NCI-H1694 treated with DMSO at 0.1 percent for 48 hours (cell line): ENCODE data around the gene PLEKHG5.
"Not testable (repeated sequence)": the region's sequence is repeated elsewhere in the genome, so short reads cannot be mapped to it uniquely, and the experiment has no call there.

Experiments
- DNase-seq: peaks from one replicate; lab custom pipeline; 2025; lab: John Stamatoyannopoulos, UW

The PLEKHG5 gene

DNA sequence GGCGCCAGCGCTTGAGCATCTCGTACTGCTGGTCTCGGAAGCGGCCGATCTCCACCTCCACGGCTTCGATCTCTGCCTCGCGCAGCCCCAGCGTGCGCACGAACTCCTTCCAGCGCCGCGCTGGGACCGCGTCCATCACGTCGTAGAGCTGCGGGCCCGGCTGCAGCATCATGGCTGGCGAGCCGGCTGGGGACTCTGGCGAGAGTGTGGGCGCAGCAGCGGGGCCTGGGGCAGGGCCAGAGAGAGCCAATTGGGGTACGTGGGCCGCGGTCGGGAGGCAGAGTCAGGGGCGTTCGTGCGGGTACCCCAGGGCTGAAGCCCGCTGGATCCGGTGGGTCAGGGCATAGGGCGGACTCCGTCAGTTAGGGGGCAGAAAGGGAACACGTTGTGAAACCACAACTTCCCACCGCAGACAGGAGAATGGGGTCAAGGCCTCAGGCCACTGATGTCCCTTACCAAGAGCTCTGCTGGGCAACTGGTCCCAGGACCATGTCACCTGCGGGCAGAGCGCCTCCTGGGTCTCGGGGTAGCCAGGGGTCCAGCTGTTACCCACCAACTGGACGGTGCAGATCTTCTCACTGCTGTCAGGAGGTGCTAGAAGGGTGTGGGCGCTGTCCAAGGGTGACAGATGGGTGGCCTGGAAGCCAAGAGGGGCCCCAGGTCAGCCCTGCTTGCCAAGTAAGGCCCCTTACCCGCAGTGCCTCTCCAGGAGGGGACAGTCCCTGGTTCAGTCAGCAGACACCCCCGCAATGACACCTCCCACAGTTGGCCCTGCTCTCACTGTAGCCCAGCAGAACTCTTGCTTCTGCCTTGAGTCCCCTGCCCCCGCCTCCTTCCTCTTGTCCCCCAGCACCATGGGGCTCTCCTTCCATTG is 29.7 kb downstream of the PLEKHG5 start:
- no peak for DNase-seq

GRCh38 chr1:6461051-6461530 is 30.4 kb downstream of the PLEKHG5 start:
- no peak for DNase-seq

- DNase-seq: no peak
Observed at GRCh38 chr1:6460301-6461050, 31.0 kb downstream of the PLEKHG5 start.

- no peak for DNase-seq
Observed at GRCh38 chr1:6459850-6460265, 31.6 kb downstream of the PLEKHG5 start.

- DNase-seq: no peak
Observed at GRCh38 chr1:6456800-6457466, 34.5 kb downstream of the PLEKHG5 start.

DNA sequence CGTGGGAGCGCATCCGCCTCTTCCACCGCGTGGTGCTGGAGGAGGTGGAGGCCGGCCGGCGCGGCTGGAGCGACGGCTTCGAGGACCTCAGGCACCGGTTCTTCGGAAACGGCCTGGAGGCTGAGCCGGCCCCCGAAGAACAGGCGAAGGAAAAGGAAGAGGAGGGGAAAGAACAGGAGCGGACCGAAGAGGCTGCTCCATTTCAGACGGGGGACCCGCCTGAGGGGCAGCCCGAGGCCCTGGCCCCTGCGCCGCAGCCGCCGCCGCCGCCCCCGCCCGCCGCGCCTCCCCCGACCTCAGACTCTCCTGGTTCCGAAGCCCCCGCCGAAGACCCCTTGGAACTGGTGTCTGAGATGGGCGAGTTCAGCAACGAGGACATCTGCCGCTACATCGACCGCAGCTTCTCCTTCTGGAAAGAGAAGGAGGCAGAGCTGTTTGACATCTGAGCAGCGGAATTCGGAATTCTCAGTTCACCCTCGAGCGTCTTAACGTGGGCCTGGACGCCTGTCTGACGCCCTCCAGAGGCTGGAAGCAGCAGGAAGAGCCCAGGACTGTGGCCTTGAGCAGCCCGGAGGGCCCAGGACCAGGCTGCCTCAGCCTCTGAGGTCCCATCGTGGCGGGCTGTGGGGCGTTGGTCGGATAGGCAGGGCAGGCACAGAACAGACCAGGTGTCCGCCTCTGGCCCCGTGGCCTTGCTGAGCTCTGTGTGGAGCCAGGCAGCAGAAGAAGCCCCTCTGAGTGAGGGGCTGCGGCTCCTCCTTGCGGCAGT is 35.5 kb downstream of the PLEKHG5 start:
- not testable (repeated sequence) for DNase-seq

GRCh38 chr1:6454856-6455751 is 36.4 kb downstream of the PLEKHG5 start:
- DNase-seq: no peak

DNA sequence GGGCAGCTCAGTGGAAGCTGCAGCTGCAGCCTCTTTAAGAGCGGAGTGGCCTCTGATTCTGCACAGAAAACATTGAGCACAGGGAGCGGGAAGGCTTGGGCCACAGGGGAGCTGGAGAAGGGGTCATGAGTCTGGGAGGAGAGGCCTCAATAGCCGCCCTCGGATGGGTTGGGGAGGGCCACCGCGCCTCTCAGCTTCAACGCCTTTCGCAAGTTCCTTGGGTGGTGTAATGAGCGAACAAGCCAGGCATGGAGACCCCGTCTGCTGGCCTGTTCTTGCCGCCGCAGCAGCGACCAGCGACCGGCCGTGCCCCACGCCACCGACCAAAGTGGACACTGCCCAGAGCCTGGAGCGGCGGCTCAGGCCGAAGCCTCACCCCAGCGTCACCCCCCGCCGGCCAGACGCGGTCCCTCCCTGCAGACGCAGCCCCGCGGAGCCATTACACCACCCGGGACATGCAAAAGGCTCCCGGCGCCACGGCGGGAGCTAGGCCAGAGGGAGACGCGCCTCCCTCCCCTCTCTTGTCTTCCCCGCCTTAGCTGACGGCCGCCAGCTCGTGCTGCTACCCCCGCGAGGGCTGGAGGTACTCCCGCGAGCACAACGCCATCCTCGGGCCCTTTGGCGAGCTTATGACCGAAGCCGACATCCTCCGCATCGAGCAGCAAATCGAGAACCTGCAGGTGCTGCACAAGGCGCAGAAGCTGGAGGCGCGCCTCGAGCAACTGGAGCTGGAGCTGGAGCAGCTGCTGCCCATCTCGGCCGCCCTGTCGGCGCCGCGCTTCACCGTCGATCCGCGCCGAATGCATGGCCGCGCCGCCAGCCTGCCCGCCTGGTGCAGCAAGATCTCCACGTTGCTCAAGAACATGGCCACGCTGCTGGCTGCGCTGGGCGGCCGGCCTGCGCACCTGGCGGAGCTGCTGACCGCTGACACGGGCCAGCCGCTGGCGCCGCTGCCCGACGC is 37.3 kb downstream of the PLEKHG5 start:
- not testable (repeated sequence) for DNase-seq

GRCh38 chr1:6450943-6451373 is 40.5 kb downstream of the PLEKHG5 start:
- no peak for DNase-seq

GRCh38 chr1:6450486-6450885 is 41.0 kb downstream of the PLEKHG5 start:
- not testable (repeated sequence) for DNase-seq

DNA sequence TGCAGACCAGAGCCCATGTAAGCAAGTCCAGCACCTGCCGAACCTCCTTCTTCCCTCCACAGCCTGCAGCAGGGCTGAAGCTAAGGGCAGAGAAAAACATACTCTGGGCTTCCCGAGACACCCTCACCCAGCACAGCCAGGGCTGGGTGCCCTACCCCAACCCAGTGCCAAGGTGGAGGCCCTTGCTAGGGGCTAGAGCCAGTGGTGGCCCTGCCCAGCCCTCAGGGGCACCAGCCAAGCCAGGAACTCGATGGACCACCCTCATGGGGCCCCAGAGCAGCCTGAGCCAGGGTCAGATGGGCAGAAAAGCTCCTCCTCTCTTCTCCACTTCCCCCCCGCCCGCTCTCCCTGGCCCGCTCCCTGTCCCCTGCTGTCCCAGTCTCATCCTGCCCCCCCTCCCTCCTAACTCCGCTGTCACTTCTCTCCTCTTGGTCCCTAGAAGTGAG is 41.4 kb downstream of the PLEKHG5 start:
- no peak for DNase-seq

DNA sequence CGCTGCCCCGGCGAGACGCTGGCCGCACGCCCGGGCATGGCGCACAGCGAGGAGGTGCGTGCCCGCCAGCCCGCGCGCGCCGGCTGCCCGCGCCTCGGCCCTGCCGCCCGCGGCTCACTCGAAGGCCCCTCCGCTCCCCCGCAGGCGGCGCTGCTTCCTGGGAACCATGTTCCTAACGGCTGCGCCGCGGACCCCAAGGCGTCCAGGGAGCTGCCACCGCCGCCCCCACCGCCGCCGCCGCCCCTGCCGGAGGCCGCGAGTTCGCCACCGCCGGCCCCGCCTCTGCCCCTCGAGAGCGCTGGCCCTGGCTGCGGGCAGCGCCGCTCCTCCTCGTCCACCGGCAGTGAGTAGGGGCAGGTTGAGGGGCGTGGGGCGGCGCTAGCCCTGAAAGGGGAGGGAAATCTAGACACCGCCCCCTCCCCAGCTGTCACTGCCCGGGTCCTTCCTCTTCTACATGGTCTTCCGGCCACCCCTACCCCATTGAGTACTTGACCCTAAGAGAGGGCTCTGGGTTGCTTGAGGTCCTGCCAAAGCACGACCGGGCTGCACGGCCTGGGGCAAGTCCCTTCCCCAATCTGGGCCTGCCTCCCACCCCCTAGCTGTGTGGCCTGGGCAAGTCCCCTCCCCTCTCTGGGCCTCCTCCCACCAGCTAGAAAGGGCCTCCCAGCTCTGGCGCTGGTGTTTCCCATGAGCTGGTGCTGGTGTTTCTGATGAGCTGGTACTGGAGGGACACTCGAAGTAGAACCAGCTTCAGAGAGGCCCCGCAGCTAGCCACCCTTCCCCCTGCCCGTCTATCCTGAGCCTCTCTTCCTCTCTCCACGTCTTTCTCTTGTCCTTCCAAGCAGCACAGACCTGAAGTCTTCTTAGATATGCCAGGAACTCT is 42.5 kb downstream of the PLEKHG5 start:
- no peak for DNase-seq

DNA sequence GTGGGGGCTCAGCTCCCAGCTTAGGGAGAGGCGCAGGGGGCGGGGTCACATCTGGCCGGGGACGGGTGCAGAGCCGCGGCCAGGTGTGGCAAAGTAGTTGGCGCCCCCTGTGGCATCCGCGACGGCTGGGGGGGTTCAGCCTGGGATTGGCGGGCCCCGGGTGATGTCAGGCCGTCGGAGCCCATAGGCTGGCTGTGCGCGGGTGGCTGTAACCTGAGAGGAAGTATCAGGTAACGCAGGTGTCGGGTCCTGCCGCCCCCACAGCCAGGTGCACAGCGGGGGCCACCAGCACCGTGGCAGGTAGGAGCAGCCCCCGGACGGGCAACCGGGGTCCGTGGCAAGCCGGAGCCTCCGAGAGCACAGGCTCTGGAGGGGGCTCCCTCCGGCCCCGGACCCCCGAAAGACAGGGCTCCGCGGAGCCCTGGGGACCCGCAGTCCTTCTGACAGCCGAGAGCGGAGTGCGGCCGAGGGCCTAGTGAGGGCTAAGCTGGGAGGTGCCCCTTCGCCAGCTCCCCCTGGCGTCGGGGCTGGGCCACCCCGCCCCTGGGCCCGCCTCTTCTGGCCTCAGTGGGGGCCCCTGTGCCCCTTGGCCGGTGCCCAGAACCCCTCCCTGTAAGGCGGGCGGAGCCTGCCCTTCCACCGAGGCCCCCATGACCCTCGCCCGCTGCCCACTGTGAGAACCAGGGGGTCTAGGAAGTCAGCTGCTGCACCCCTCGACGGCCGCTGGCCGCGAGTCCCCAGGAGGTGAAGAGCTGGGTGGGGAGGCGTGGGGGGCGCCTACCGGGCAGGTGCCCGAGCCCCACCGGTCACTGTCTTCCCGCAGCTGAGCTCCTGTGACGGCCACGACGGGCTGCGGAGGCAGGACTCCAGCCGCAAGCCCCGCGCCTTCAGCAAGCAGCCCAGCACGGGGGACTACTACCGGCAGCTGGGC is 43.4 kb downstream of the PLEKHG5 start:
- no peak for DNase-seq

DNA sequence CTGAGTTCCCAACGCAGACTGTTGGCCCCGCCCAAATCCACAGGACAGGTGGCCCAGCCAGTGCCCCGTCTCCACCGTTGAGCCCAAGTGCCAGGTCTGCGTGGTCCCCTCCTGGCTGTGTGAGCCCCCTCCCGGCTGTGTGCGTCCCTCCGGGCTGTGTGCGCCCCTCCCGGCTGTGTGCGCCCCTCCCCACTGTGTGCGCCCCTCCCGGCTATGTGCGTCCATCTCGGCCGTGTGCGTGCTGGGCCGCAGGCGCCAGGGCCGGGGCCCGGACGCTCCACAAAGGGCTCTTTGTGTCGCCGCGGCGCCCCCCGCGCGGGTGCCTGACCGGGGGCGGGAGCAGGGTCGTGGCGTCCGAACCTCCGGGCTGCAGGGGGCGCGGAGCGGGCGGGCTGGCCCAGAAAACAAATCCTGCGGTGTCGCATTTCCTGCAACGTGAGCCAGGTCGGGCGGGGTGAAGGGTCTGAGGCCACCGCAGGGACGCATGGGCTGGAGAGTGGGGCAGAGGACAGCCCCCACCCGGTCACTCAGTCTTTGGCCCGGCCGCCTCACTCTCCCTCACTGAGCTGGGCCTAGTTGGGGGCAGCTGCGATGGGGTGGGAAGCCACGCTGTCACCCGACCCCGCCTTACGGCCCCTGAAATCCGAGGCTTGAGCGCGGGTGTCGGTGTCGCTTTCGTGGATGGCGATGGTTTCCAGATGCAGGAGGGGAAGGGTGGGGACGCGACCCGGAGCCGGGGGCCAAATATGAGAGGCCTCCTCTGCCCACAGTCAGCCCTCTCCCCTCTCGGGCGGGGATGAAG is 44.2 kb downstream of the PLEKHG5 start:
- no peak for DNase-seq

DNA sequence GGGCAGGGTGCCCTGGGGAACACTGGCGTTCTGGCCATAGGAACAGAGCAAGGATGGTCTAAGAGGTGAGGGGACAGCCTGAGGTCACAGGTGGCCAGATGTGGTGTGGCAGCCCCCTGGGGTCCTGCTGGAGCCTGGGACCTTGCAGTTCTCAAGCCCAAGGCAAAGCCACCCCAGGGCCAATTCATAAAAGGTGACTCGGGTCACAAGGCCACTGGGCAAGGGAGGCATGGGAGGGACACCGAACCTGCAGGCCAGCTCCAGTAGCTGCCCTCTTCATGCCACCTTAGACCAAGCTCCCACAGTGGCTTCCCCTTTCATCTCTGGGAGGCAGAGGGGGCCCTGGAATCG is 44.8 kb downstream of the PLEKHG5 start:
- no peak for DNase-seq

DNA sequence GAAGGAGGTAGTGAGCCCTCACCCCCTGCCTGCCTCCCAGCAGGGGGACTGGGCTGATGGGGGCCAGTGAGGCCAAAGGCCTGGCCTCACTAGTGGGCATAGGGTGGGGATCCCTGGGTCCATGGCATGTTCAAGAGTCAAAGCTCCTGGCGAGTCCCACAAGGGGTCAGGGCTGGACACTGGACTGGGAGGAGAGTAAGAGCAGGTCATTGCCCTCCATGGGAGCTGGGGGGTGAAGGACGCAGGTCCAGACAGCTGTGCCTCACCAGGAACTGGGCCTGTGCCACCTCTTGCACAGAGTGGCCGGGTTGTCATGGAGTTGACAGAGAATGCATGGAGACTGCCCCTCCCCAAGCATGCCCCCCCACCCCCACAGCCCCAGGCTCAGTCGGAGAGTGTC is 45.5 kb downstream of the PLEKHG5 start:
- DNase-seq: not testable (repeated sequence)
